Stimulated activated CD8-positive, alpha-beta memory T cell treated with anti-CD3 and anti-CD28 coated beads, Interleukin-15, amount 100 ng/mL, for 4 hours (primary cell): ENCODE data around the gene DRAM2.
A peak's percentile ranks its signal among the peaks of the same experiment; 100 is the strongest.

Source experiments
- DNase-seq, 2 donors: peaks; one replicate each; pipeline ENCODE4 v3.0.0-alpha.2; 2020; ENCODE audit warnings: low read depth in 2 of 2

DRAM2 gene

GRCh38 chr1:111139956-111140679 lies at the start of gene DRAM2, which contains the start of gene CEPT1:
Gene DRAM2 (minus strand): TSS chr1:111140093. CDS start chr1:111131554, 8,539 bp downstream.
Gene CEPT1 (plus strand): TSS chr1:111140223. CDS start chr1:111147715, 7,492 bp downstream.
- DNase-seq, result peak; percentile 81 to 87

- DNase-seq, result no peak
Observed at GRCh38 chr1:111184663-111185062, 44.8 kb upstream of the DRAM2 start.

- DNase-seq, result no peak
Observed at GRCh38 chr1:111183308-111184069, 43.6 kb upstream of the DRAM2 start.

- no peak for DNase-seq
Observed at GRCh38 chr1:111182052-111182451, 42.2 kb upstream of the DRAM2 start.

DNA sequence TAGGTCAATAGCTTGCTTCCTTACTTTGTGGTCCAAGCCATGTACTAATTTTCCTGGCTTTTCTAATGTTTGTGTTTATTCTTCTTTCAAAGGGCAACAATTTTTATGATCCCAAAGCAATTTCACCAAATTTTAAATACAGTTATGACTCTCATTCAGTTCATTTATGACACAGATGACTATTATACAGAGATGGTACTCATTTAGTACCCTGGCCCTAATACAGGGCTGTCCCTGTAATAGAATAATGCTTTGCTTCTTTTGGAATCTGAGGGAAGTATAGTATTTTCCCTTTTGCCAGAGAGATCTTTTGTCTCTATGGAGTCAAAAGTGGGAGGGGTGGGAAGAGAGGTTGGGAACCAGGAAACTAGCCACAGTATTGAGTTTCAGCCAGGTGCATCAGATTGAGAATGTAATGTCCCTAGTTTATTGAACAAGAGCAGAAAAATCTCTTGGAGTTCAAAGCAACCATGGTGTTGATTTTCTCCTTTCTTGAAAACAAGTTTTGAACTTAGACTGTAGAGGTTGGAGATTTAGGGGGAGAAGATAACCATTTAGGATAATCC lies 40.2 kb upstream of the DRAM2 start:
- no peak for DNase-seq

DNA sequence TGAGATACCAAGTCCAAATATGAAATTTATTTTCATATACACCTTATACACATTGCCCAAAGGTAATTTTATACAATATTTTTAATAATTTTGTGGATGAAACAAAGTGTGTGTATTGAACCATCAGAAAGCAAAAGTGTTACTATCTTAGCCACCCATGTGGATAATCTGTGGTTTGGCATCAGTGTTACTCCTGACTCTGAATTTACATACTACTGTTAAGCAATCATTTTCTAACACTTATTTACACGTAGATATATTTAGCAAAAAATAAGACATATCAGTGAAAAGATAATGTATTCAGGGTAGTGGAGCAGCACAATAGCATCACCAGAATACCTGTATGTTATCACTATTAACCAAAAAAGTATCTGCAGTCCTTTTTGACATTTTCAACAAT lies 36.8 kb upstream of the DRAM2 start:
- DNase-seq, result no peak

GRCh38 chr1:111175349-111175748 lies 35.5 kb upstream of the DRAM2 start:
- no peak for DNase-seq

- DNase-seq, result no peak
Observed at GRCh38 chr1:111174070-111174469, 34.2 kb upstream of the DRAM2 start.

DNA sequence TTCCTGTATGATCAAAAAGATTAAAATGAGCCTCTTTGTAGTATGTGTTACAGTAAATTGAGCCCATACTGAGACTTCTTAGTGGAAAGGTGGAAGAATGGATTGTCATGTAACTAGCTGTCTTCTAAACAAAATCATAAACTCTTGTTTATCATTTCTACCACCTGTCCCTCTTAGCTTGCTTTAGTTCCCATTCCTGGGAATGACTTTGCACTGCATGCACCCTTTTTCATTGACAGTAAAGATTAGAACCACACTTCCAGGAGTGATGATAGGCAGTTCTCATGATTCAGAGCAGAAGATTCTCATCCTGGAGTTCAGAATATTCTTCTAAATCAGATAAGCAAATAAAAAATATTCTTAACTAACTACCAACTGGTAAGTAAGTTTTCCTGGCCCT lies 32.6 kb upstream of the DRAM2 start:
- no peak for DNase-seq

DNA sequence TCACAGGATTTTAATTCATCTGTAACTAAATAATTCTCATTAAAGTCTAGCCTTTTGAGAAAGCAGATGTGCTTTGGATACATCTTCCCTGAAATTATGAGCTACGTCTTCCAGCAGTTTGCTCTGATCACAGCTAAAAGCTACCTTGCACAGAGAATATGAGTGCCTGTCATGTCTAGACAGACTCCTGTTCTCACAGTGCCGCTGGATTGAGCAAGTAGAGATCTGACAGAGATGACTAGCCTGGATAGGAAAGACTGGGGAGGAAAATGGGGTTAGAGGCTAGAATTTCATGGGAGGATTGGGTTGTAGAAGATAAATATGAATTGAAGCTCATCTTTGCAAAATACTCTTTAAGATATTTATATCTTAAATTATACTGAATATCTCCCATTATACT lies 24.3 kb upstream of the DRAM2 start:
- DNase-seq, result no peak

DNA sequence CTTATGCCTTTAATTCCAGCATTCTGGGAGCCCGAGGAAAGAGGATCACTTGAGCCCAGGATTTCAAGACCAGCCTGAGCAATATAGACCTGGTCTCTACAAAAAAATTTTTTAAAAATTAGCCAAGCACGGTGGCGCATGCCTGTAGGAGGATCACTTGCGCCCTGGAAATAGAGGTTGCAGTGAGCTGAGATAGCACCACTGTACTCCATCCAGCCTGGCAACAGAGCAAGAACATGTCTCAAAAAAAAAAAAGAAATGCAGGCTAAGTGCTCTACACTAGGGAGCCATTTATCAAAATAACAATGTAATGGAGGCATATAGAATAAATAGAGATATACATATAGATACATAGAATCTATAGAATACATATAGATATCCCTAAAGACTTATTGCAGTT lies 23.5 kb upstream of the DRAM2 start:
- DNase-seq, result no peak

- no peak for DNase-seq
Observed at GRCh38 chr1:111162488-111162880, 22.6 kb upstream of the DRAM2 start.

DNA sequence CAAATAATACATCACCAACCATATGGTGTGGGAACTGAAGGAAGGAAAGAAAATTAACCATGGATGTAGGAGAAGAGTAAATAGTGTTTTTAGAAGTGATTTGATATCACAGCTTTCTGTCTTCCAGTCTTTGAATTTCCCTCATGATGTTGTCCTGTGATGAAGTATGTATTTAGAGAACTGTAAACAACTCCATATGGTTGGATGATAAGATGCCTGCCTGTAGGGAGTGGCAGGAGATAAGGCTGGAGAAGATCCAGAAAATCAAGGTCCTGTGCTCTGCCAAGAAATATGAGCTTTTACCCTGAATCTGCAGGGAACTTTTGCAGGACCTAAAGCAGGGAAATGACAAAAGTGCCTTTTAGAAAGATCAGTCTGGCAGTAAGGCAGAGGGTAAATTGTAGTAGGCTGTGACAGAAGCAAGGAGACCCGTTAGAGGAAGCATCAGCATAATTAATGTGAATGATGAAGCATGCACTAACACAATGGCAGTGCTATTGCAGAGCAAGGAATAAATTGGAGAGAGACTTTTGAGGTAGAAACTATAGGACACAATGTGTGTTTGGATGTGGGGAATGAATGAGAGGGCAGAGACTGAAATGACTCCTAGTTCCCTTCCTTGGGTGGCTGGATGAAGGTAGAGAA lies 22.1 kb upstream of the DRAM2 start:
- DNase-seq, result no peak

DNA sequence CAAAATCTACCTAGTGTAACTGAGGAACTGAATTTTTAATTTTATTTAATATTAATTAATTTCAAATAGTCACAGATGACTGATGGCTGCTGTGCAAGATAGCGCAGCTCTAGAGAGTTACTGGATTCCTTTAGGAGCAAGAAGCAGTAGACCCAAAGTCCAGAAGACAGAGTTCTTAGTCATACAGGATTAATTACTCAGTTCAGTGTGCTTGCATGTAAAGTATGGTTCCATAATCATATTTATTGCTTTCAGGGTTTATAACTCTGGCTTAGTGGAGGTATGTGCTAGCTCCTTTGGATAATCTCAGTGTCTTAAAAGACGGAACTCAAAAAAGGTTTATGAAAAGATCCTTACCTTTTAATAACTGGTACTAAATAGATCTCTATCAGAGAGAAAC lies 17.5 kb upstream of the DRAM2 start:
- no peak for DNase-seq

GRCh38 chr1:111154021-111154999 lies 14.4 kb upstream of the DRAM2 start:
- DNase-seq, result no peak

- DNase-seq, result no peak
Observed at GRCh38 chr1:111151838-111152237, 11.9 kb upstream of the DRAM2 start.

- no peak for DNase-seq
Observed at GRCh38 chr1:111148376-111148881, 8.5 kb upstream of the DRAM2 start.

- DNase-seq, result no peak
Observed at GRCh38 chr1:111147948-111148347, 8.1 kb upstream of the DRAM2 start.

DNA sequence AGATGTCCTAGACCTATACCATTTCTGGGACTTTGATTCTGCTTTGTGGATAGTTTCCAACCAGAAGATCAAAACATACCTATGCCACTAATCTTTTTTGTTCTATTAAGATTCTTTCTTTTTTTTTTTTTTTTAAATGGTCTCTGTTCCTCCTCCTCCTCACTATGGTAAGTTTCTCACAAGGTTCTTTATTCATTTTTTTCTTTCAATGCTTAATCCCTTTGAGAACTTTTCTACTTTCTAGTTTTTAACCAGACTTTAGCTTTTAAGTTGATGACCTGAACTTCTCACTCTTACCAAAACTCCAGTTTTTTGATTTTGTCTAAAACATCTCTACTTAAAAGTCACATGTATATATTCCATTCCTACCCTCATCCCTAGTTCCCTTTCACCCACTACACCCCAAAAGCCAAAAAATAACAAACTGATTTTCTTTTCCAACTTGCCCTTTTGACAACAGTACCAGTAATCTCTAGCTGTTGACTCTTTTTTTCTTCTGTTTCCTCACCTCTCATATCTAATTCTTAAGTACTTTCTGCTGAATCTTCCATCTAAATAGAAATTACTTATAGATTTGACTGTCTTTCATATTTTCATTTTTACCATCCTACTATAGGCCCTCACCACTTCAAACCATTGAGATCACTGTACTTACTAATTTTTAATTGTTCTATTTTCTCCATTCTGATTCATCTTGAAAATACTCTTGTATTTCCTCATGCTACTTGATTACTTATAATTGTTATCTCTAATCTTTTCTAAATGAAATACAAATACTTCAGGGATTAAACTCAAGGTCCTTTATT lies 6.3 kb upstream of the DRAM2 start:
- no peak for DNase-seq

DNA sequence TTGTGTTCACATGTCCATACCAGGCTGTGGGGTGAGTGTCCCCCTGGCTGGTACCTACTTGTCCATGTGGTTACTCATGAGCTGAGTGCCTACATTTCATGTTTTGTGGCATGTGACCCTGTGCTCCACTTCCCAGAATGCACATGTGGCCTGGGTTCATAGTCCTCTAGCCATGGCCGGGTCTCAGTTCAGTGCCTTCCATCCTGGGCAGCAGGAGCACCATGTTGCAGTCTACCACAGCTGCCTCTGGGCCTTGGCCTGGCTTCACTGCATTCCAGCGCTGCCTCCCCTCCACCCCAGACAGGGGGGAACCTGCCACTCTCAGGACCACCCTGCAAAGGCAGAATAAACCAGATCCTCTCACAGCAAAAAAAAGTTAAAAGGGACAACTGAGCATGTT lies 5.6 kb upstream of the DRAM2 start:
- no peak for DNase-seq
